K562 (cell line): ENCODE measurements around the gene SCYL2. TPM values are rescaled to one million over a fixed set of nuclear protein-coding genes. Genes with fewer than 3 reads are reported as not detected.

Experiments
- ATAC-seq: fragments of 200-7000 bp; cut with Tn5 transposase; 3 replicates; pipeline ENCODE4 v1.9.1; 2020; ENCODE audit warnings: moderate library complexity
- BruUV-seq: library from RNA; stranded (reverse); fragments of 400-500 nt; replicated peaks from 2 replicates; lab custom pipeline; 2021; lab: Mats Ljungman, UMichigan
- CTCF ChIA-PET: fragments of 300-600 bp; formaldehyde crosslinking; extraction: SDS; loops from one replicate; lab custom pipeline; 2021; ENCODE audit warnings: low intra/inter-chr PET ratio; lab: Yijun Ruan, JAX
- POLR2A ChIA-PET: fragments of 300-600, 350-650 bp; sonication (Branson Sonifier 250); formaldehyde crosslinking; extraction: SDS; loops from one replicate; lab custom pipeline; 2021; ENCODE audit warnings: antibody characterized with exemption, inconsistent platforms; lab: Yijun Ruan, JAX
- DNase-seq, 4 experiments: peaks; one replicate each; pipeline versions ENCODE4 v3.0.0 to v3.0.0-alpha.2; 2011 to 2018; ENCODE audit warnings: low spot score in 3 of 4, mixed read lengths in 3 of 4; ENCODE audit errors: extremely low read depth in 1 of 4
- FAIRE-seq: peaks from 2 replicates; lab custom pipeline; 2011; peaks lifted over from hg19 to GRCh38; lab: Jason Lieb, UNC
- H2AFZ ChIP-seq: 2 replicates; pipeline ENCODE4 v1.6.0; 2011; ENCODE audit warnings: low read depth, low read length, control low read depth, inconsistent platforms
- H3K27ac ChIP-seq: fragments of 200-600 bp; 3 replicates; pipeline ENCODE4 v1.8.0; 2011; ENCODE audit warnings: low read depth, mild to moderate bottlenecking, control low read depth, inconsistent platforms, low read length, moderate library complexity, mixed read lengths; ENCODE audit errors: extremely low read depth
- H3K27me3 ChIP-seq, 2 experiments: fragments of 300-600 bp in 1 of 2; 2 replicates in 1 of 2; 3 replicates in 1 of 2; pipeline versions ENCODE4 v1.6.0 to v1.8.0; 2011; ENCODE audit warnings: inconsistent platforms in 2 of 2, low read length in 2 of 2, mild to moderate bottlenecking in 1 of 2, mixed read lengths in 1 of 2, moderate library complexity in 1 of 2; ENCODE audit not compliant: control insufficient read depth in 2 of 2, insufficient read depth in 2 of 2
- H3K36me3 ChIP-seq: fragments of 300-600 bp; 3 replicates; pipeline ENCODE4 v1.8.0; 2011; ENCODE audit warnings: mild to moderate bottlenecking, low read length, inconsistent platforms; ENCODE audit not compliant: control insufficient read depth, insufficient read depth
- H3K4me1 ChIP-seq, 2 experiments: fragments of 200-600 bp in 1 of 2; replicated peaks in 1 of 2; 2 replicates in 1 of 2; 3 replicates in 1 of 2; pipeline versions ENCODE4 v1.5.1 to v1.8.0; 2011; ENCODE audit warnings: inconsistent platforms in 2 of 2, low read length in 2 of 2, mild to moderate bottlenecking in 1 of 2, mixed read lengths in 1 of 2, moderate library complexity in 1 of 2; ENCODE audit not compliant: control insufficient read depth in 2 of 2, insufficient read depth in 2 of 2
- H3K4me2 ChIP-seq: 2 replicates; pipeline ENCODE4 v1.6.1; 2011; ENCODE audit warnings: low read length, control low read depth, inconsistent platforms, mixed read lengths; ENCODE audit not compliant: insufficient read depth
- H3K4me3 ChIP-seq: fragments of 200-600 bp; sonication (generic), shearing (Covaris generic); 2 replicates; pipeline ENCODE4 v1.5.1; 2016; ENCODE audit warnings: control low read depth, inconsistent platforms
- H3K79me2 ChIP-seq: fragments of 200-600 bp; 3 replicates; pipeline ENCODE4 v1.8.0; 2011; ENCODE audit warnings: low read length, inconsistent platforms; ENCODE audit not compliant: control insufficient read depth, insufficient read depth
- H3K9ac ChIP-seq, 2 experiments: 2 replicates each; pipeline versions ENCODE4 v1.6.0 to v1.6.1; 2011; ENCODE audit warnings: low read depth in 2 of 2, low read length in 2 of 2, control low read depth in 1 of 2, inconsistent platforms in 1 of 2, mild to moderate bottlenecking in 1 of 2, mixed read lengths in 1 of 2; ENCODE audit not compliant: insufficient read depth in 1 of 2
- H3K9me1 ChIP-seq: one replicate; pipeline ENCODE4 v1.6.0; 2011; ENCODE audit warnings: inconsistent platforms, mild to moderate bottlenecking, low read length, moderate library complexity; ENCODE audit not compliant: control insufficient read depth, insufficient read depth
- H3K9me3 ChIP-seq: replicated peaks from 2 replicates; pipeline ENCODE4 v1.5.1; 2011; ENCODE audit warnings: low read depth, low read length, inconsistent platforms; ENCODE audit not compliant: control insufficient read depth, insufficient read depth
- H4K20me1 ChIP-seq: replicated peaks from 2 replicates; pipeline ENCODE4 v1.6.1; 2011; ENCODE audit warnings: low read length, inconsistent platforms, mixed read lengths; ENCODE audit not compliant: control insufficient read depth, insufficient read depth
- BHLHE40 ChIP-seq: IDR thresholded peaks from 2 replicates; pipeline ENCODE4 v1.6.1; 2011; ENCODE audit warnings: low read length, improper control_type of control experiment
- DMBX1 ChIP-seq: fragments of 250-450 bp; sonication (Bioruptor Pico); IDR thresholded peaks from 2 replicates; pipeline ENCODE4 v1.8.0; 2022; ENCODE audit warnings: inconsistent platforms, mild to moderate bottlenecking, moderate library complexity, borderline replicate concordance
- E2F4 ChIP-seq: sonication (generic); formaldehyde crosslinking; IDR thresholded peaks from 2 replicates; pipeline ENCODE4 v1.8.0; 2022; ENCODE audit warnings: mild to moderate bottlenecking, low read depth, missing genetic modification reagents
- ESRRA ChIP-seq: fragments of 450-650 bp; IDR thresholded peaks from 2 replicates; pipeline ENCODE4 v1.6.1; 2014; ENCODE audit warnings: low read depth, mild to moderate bottlenecking, moderate library complexity, borderline replicate concordance
- ETV5 ChIP-seq: sonication (generic); formaldehyde crosslinking; IDR thresholded peaks from 2 replicates; pipeline ENCODE4 v1.4.0; 2020; ENCODE audit warnings: low read depth, mild to moderate bottlenecking, missing genetic modification reagents
- FOXK1 ChIP-seq: sonication (generic); formaldehyde crosslinking; IDR thresholded peaks from 2 replicates; pipeline ENCODE4 v1.8.0; 2022; ENCODE audit warnings: missing genetic modification reagents, mild to moderate bottlenecking, borderline replicate concordance
- JUN ChIP-seq, 2 experiments: sonication (generic) in 1 of 2; formaldehyde crosslinking in 1 of 2; IDR thresholded peaks; 2 replicates each; pipeline versions ENCODE4 v1.6.1 to v1.8.0; 2012 to 2022; ENCODE audit warnings: borderline replicate concordance in 2 of 2, mild to moderate bottlenecking in 2 of 2, improper control_type of control experiment in 1 of 2, low read depth in 1 of 2, low read length in 1 of 2, missing genetic modification reagents in 1 of 2
- JUNB ChIP-seq: fragments of 450-650 bp; formaldehyde crosslinking; conservative IDR thresholded peaks from 2 replicates; pipeline ENCODE4 v1.4.0; 2020; ENCODE audit warnings: mild to moderate bottlenecking
- KAT2B ChIP-seq: IDR thresholded peaks from one replicate; pipeline ENCODE4 v1.6.1; 2012; ENCODE audit warnings: low read depth, mild to moderate bottlenecking, control low read depth, inconsistent platforms, low read length, moderate library complexity
- KDM2B ChIP-seq: fragments of 250-450 bp; sonication (Bioruptor Pico); IDR thresholded peaks from 2 replicates; pipeline ENCODE4 v1.8.0; 2021; ENCODE audit warnings: mild to moderate bottlenecking, moderate library complexity
- NR1H2 ChIP-seq: sonication (generic); formaldehyde crosslinking; IDR thresholded peaks from 2 replicates; pipeline ENCODE4 v1.4.0; 2020; ENCODE audit warnings: mild to moderate bottlenecking, missing genetic modification reagents
- NR4A1 ChIP-seq, 2 experiments: fragments of 250-450 bp in 1 of 2; fragments of 450-650 bp in 1 of 2; sonication (Bioruptor Pico) in 1 of 2; IDR thresholded peaks; 2 replicates each; pipeline versions ENCODE4 v1.4.0 to v1.6.1; 2016 to 2020; ENCODE audit warnings: mild to moderate bottlenecking in 2 of 2, missing compliant biosample characterization in 1 of 2, missing genetic modification characterization in 1 of 2, moderate library complexity in 1 of 2
- RBM39 ChIP-seq: fragments of 200-400 bp; formaldehyde crosslinking; optimal IDR thresholded peaks from 2 replicates; pipeline ENCODE3; 2018; ENCODE audit warnings: low read depth, low read length
- SMARCC2 ChIP-seq: fragments of 450-650 bp; IDR thresholded peaks from 2 replicates; pipeline ENCODE4 v1.6.1; 2017; ENCODE audit warnings: antibody characterized with exemption, moderate library complexity, mild to moderate bottlenecking, low read depth
- ZFP36 ChIP-seq: fragments of 150-350 bp; IDR thresholded peaks from 2 replicates; pipeline ENCODE4 v1.6.1; 2018; ENCODE audit warnings: low read length, low read depth; ENCODE audit not compliant: partially characterized antibody
- ZNF146 ChIP-seq: IDR thresholded peaks from one replicate; pipeline ENCODE4 v1.6.1; 2018; ENCODE audit warnings: missing compliant biosample characterization; ENCODE audit not compliant: unreplicated experiment
- WGBS: fragments of 100-300 bp; shearing (Covaris generic); methylation state at CpG from one replicate; pipeline ENCODE4 v1.1.6; 2016; ENCODE audit warnings: low coverage, mixed read lengths; ENCODE audit not compliant: insufficient coverage; ENCODE audit errors: missing lambda C conversion rate; 5-methylcytosine and 5-hydroxymethylcytosine counted together
- in situ Hi-C: fragments of 300-500 bp; cut with MboI; formaldehyde crosslinking; loops from 4 replicates; pipeline ENCODE4 v1.15.0; 2018; ENCODE audit warnings: inconsistent platforms, mixed read lengths
- intact Hi-C: fragments of 100-400 bp; cut with micrococcal nuclease; formaldehyde crosslinking; loops from 2 replicates; pipeline ENCODE4 v1.14.2; 2022
- polyA plus RNA-seq, 8 experiments: library from polyadenylated mRNA; depleted of rRNA in 4 of 8; stranded (reverse) in 5 of 8; unstranded in 3 of 8; fragments of >200 nt; fragmentation: Nextera tagmentation in 2 of 8; fragmentation: Illumina TruSeq in 1 of 8; extraction: Ambion mirVana in 2 of 8; extraction: Trizol in 1 of 8; gene quantifications; 2 replicates each; pipeline versions ENCODE4 v1.2.1 to v1.2.3, GENCODE V29; 2011 to 2014; ENCODE audit warnings: inconsistent platforms in 1 of 8, missing spikeins in 1 of 8
- total RNA-seq, 7 experiments: library from RNA; depleted of rRNA in 6 of 7; stranded (reverse); fragments of >200 nt in 6 of 7; fragmentation: Illumina TruSeq in 2 of 7; extraction: Trizol in 2 of 7; gene quantifications; 2 replicates each; pipeline versions ENCODE4 v1.2.1 to v1.2.3, GENCODE V29; 2011 to 2021; ENCODE audit warnings: low replicate concordance in 1 of 7
- TF ChIP-seq, protein P1 (sequence below): sonication (generic); formaldehyde crosslinking; IDR thresholded peaks from 2 replicates; pipeline ENCODE4 v1.8.0; 2022; ENCODE audit warnings: missing genetic modification reagents, mild to moderate bottlenecking, borderline replicate concordance

SCYL2 gene
- total and polyA plus RNA-seq, 9 of the 15 experiments (the other 6 are each of a cell fraction or from before 2014, with no cell fraction given): 9.9 to 49.0 (median 32.9) TPM

GRCh38 chr12:100268835-100269564 is 2.0 kb downstream of the SCYL2 start:
- no peaks in the 10 kb centered on the region for H3K9me3 ChIP-seq
- H2AFZ ChIP-seq: 0 out of 2 replicates have a peak overlapping the region, but pooled peaks have one; percentile 8
- H3K9me1 ChIP-seq: no peaks in the 10 kb centered on the region
- peak overlapping the region; percentile 96 for H3K27ac ChIP-seq
- in situ Hi-C loops (no loop called here), intact Hi-C loops (loop anchor here (5.0 kb wide), 2 partner anchors 33 to 67 kb away; partner anchors contain the start of gene ACTR6)
- peak overlapping the region; percentile 95 for H3K4me3 ChIP-seq
- DNase-seq (peak in 1 of 4 experiments; percentile 32), FAIRE-seq (no peak), ATAC-seq (peak; percentile 18)
- no peaks in the 10 kb centered on the region for H3K27me3 ChIP-seq
- CTCF ChIA-PET: no interaction called here
- H4K20me1 ChIP-seq: no peaks in the 10 kb centered on the region
- no TSS peak for BruUV-seq
- H3K4me1 ChIP-seq: peaks cover 7 to 10% of the 10 kb centered on the region in 2 experiments; a peak in 2 of 5 replicates
- POLR2A ChIA-PET: interaction anchor here (0.6 to 3.7 kb wide), 2 partner anchors 10 to 40 kb away, joined by 3 to 20 read pairs; no protein-coding TSS in a partner anchor
- H3K9ac ChIP-seq: peak overlapping the region; percentile 32 to 97
- peaks cover 73% of the 10 kb centered on the region for H3K79me2 ChIP-seq
- WGBS: 4% methylated on average over 5 of the region's 5 CpGs
- H3K4me2 ChIP-seq: peak overlapping the region; percentile 90
- peaks cover 6% of the 10 kb centered on the region; the same call in 1 of the 3 replicates for H3K36me3 ChIP-seq
- TF ChIP-seq, protein P1, sequence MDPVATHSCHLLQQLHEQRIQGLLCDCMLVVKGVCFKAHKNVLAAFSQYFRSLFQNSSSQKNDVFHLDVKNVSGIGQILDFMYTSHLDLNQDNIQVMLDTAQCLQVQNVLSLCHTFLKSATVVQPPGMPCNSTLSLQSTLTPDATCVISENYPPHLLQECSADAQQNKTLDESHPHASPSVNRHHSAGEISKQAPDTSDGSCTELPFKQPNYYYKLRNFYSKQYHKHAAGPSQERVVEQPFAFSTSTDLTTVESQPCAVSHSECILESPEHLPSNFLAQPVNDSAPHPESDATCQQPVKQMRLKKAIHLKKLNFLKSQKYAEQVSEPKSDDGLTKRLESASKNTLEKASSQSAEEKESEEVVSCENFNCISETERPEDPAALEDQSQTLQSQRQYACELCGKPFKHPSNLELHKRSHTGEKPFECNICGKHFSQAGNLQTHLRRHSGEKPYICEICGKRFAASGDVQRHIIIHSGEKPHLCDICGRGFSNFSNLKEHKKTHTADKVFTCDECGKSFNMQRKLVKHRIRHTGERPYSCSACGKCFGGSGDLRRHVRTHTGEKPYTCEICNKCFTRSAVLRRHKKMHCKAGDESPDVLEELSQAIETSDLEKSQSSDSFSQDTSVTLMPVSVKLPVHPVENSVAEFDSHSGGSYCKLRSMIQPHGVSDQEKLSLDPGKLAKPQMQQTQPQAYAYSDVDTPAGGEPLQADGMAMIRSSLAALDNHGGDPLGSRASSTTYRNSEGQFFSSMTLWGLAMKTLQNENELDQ: no peak
- TF ChIP-seq ZFP36: no peak
- no peak for TF ChIP-seq JUNB (CRISPR knock-in tag)
- TF ChIP-seq KAT2B: no peak
- no peak for TF ChIP-seq DMBX1
- TF ChIP-seq NR1H2 (CRISPR knock-in tag): no peak
- TF ChIP-seq RBM39: no peak
- TF ChIP-seq SMARCC2: no peak; the same call in 1 of the 2 replicates
- TF ChIP-seq E2F4: no peak
- TF ChIP-seq ZNF146 (CRISPR knock-in tag): no peak
- TF ChIP-seq BHLHE40: no peak
- TF ChIP-seq JUN (IDR thresholded peaks at IDR 0.05; ENCODE audit: borderline replicate concordance, low read depth, low read length): no peak
- no peak for TF ChIP-seq JUN (CRISPR knock-in tag; IDR thresholded peaks at IDR 0.05; ENCODE audit: borderline replicate concordance)
- no peak for TF ChIP-seq ESRRA
- TF ChIP-seq NR4A1 (CRISPR knock-in tag; IDR thresholded peaks at IDR 0.05): no peak
- TF ChIP-seq NR4A1 (tag; IDR thresholded peaks at IDR 0.05): no peak
- TF ChIP-seq KDM2B (CRISPR knock-in tag): no peak
- TF ChIP-seq ETV5 (CRISPR knock-in tag): no peak
- no peak for TF ChIP-seq FOXK1 (CRISPR knock-in tag)
